Astrocyte of the cerebellum (primary cell): Measurements from ENCODE around the gene ANKFN1.

ENCODE experiments used
- DNase-seq: peaks from one replicate; pipeline ENCODE4 v3.0.0-alpha.2; 2011; ENCODE audit warnings: low read depth
- H3K4me3 ChIP-seq: 2 replicates; pipeline ENCODE4 v1.5.1; 2011; ENCODE audit warnings: mild to moderate bottlenecking, low read depth, low read length, moderate library complexity
- in situ Hi-C: cut with HindIII; loops from 2 replicates; pipeline ENCODE4 v1.10.0; 2017; ENCODE audit warnings: low sequenced_read_pairs
- TF ChIP-seq, protein P1 (sequence below): IDR thresholded peaks from 2 replicates; pipeline ENCODE4 v1.5.1; 2012; ENCODE audit warnings: low read length, low read depth, moderate library complexity, mild to moderate bottlenecking; ENCODE audit errors: missing control alignments

The ANKFN1 gene

DNA sequence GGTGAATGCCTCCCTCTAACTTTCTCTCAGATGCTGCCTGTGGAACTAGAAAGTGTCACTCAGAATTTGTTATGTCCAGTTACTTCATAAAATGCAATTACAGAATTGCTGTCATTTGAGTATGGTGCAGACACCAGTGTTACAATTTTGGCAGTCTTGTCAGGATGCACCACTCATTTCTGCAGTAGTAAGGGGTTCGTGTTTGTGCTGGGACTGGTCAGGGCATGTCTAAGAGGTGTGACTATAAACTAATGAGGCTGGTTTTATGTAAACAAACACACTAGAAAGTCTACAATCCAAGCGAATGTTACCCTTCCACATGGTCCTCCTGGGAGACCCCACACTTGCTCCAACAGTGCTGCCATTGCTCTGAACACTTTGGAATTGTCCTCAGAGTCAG lies 206.2 kb downstream of the ANKFN1 start:
- no peak overlapping the region for H3K4me3 ChIP-seq
- in situ Hi-C loops = no loop called here
- DNase-seq = no peak
- TF ChIP-seq, protein P1, sequence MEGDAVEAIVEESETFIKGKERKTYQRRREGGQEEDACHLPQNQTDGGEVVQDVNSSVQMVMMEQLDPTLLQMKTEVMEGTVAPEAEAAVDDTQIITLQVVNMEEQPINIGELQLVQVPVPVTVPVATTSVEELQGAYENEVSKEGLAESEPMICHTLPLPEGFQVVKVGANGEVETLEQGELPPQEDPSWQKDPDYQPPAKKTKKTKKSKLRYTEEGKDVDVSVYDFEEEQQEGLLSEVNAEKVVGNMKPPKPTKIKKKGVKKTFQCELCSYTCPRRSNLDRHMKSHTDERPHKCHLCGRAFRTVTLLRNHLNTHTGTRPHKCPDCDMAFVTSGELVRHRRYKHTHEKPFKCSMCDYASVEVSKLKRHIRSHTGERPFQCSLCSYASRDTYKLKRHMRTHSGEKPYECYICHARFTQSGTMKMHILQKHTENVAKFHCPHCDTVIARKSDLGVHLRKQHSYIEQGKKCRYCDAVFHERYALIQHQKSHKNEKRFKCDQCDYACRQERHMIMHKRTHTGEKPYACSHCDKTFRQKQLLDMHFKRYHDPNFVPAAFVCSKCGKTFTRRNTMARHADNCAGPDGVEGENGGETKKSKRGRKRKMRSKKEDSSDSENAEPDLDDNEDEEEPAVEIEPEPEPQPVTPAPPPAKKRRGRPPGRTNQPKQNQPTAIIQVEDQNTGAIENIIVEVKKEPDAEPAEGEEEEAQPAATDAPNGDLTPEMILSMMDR = no peak

DNA sequence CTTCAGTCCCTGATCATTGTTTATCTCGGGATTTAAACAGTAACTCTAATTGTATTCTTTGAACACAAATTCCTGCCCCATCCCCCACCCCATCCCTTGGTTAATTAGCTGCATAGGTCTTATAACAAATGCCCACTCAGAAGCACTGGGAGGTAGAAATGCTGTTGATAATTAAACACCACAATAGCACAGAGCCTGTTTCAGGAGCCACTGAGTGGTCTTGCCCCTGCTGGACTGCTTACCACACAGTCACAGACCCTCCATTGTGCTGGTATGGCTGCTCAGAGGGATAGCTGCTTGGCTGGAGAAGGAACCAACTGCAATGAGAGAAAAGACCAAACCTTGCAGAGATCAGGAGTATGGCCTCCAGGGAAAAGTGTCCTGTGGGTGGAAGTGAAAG lies 214.1 kb downstream of the ANKFN1 start:
- TF ChIP-seq, protein P1 = no peak
- DNase-seq = no peak
- H3K4me3 ChIP-seq = no peak overlapping the region
- in situ Hi-C loops = no loop called here

DNA sequence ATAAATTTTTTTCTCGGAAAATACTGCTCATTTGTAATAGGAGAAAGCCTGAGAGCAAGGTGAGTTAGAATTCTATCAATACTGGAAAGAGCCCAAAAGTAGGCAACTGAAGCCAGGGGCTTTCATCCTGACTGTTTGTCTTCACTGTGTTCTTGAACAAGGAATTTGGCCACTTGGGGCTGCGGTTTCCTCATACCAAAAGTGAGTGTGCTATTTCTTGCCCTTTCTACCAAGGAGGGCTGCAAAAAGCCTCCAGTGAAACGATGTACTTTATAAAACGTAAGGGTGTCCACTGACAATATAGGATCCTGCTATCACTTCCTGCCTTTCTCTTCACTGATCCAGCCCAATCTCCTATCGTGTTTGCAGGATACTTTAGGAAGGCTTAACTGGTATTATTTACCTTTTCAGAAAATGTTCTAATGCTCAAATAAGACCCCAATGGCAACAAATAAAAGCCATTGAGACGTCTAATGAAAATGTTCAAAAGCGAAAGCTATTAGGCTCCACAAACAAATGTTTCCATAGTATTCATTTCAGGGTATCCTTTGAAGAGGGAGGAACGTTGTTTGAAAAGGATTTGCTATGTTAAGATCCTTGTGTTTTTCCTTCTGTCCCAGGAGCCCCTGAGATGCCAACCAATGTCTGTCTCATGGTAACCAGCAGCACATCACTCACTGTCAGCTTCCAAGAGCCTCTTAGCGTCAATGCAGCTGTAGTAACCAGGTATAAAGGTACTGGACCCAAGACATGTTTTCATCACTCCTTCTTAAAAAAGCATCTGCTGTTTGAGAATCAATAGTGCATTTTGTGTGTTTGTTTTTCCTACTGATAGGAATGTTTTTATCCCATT lies 220.9 kb downstream of the ANKFN1 start:
- in situ Hi-C loops = no loop called here
- no peak overlapping the region for H3K4me3 ChIP-seq
- TF ChIP-seq, protein P1 = no peak
- no peak for DNase-seq

DNA sequence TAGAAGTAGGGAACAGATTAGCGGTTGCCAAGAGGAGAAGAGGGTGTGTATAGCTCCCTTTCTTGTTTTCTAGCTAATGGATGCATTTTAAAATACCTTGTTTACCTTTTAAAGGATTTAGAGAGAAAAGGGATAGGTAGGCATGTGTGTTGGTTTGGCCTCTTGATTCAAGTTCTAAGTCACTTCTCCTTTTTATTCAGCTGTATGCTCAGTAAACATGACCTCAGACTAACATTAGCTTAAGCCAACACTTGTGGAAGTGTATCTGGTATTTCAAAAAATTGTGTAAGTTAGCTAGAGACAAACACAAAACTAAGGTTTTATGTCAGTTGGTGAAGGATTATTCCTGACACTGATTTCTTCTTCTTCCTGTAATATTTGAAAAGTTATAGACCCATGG lies 236.1 kb downstream of the ANKFN1 start:
- TF ChIP-seq, protein P1 = no peak
- no peak for DNase-seq
- no peak overlapping the region for H3K4me3 ChIP-seq
- in situ Hi-C loops = no loop called here

DNA sequence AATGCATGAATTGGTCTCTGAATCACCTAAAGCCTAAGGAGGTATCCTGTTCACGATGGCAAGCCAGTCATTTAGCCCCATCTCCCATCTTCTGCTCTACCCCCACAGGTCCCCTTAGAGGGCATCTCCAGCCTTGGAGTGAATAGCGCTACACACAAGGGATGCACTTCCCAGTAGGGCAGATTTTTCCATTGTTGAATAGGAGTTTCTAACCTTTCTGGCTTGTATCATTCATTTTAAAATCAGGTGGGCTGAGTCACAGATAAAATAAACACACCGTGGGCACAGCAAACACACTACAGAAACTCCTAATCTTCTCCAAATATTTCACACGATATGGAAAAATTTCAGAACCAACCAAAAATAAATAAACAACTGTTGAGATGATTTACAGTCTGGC lies 239.0 kb downstream of the ANKFN1 start:
- H3K4me3 ChIP-seq = no peak overlapping the region
- TF ChIP-seq, protein P1 = no peak
- no peak for DNase-seq
- in situ Hi-C loops = no loop called here

DNA sequence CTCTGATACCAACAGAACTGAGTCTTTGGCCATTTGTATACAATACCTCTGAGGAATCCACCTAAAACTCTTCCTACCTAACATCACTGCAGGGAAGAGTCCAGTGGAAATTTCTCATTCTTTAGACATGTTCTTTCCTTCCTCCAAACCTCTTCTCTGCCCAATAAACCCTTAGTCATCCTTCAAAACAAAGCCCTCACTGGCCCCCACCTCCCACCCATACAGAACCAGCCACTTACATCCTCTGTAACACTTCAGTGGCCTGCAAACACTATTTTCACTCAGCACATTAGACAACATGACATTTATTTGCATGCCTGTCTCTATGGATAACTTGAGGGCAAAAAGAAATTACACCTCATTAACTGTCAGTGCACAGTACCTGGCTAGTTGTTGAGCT lies 239.9 kb downstream of the ANKFN1 start:
- no peak overlapping the region for H3K4me3 ChIP-seq
- TF ChIP-seq, protein P1 = no peak
- in situ Hi-C loops = no loop called here
- no peak for DNase-seq

DNA sequence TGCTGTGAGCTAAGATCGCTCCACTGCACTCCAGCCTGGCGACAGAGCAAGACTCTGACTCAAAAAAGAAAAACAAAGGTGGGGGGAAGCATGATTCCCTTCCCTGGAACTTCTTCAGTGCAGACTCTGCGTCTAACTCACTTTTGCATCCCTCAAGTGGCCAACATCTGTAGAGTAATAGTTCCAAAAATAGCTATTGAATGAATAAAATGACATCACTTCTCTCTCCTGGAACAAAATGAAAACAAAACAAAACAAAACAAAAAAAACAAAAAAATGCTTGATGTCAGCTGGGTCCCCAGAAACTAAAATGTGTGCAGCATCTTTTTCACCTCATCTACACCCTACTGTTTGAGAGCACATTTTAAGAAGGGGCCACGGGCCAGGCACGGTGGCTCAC lies 242.5 kb downstream of the ANKFN1 start:
- in situ Hi-C loops = no loop called here
- TF ChIP-seq, protein P1 = no peak
- no peak for DNase-seq

More for the DNA sequence above, 242.5 kb downstream of the ANKFN1 start:
- no peak overlapping the region for H3K4me3 ChIP-seq
